ENCODE results near the gene TUFT1. TPM values are rescaled to one million over a fixed set of nuclear protein-coding genes. Genes with fewer than 3 reads are reported as not detected.

TUFT1 gene
- total RNA-seq, 1 experiment from 2014 or later, result 12.3 TPM

GRCh38 chr1:151504759-151505158 lies 35.4 kb upstream of the TUFT1 start:
- H3K27me3 ChIP-seq (ENCODE audit: insufficient read depth, low read length), result no peaks in the 10 kb centered on the region
- H3K9me3 ChIP-seq (ENCODE audit: control insufficient read depth in 1 of 2, insufficient read depth in 1 of 2, low read depth in 1 of 2, low read length in 2 of 2), result no peaks in the 10 kb centered on the region
- no peaks in the 10 kb centered on the region for H4K20me1 ChIP-seq (ENCODE audit: insufficient read depth)
- H3K9ac ChIP-seq (ENCODE audit: low read length), result no peak overlapping the region
- H2AFZ ChIP-seq (ENCODE audit: low read depth, low read length, poor library complexity, severe bottlenecking), result no peak overlapping the region
- ATAC-seq (no peak), DNase-seq (ENCODE audit: low read depth, low spot score) (no peak)
- ChIA-PET POLR2A (no interaction called here), CTCF (no interaction called here), RAD21 (ENCODE audit: low non-redundant PET in 1 of 2, low total read pairs in 2 of 2, uncharacterized antibody in 2 of 2, unreplicated experiment in 2 of 2) (no interaction called here)
- no TSS peak for BruUV-seq (replicated peaks)
- H3K4me2 ChIP-seq (ENCODE audit: low read length), result peak overlapping the region; percentile 18; the same call in 1 of the 2 replicates
- no peak for TF ChIP-seq EGR1 (IDR thresholded peaks at IDR 0.05; ENCODE audit: low read depth)
- no peak for TF ChIP-seq REST (IDR thresholded peaks at IDR 0.05; ENCODE audit: low read depth)
- TF ChIP-seq CTCF (IDR thresholded peaks at IDR 0.05 in 2 of 3, conservative IDR thresholded peaks at IDR 0.05 in 1 of 3; ENCODE audit: borderline replicate concordance in 1 of 3, insufficient read depth in 1 of 3, low read depth in 2 of 3, low read length in 2 of 3), result no peak
- no peak for TF ChIP-seq MAX (IDR thresholded peaks at IDR 0.05)
- no peak for TF ChIP-seq RAD21 (IDR thresholded peaks at IDR 0.05; ENCODE audit: low read depth)
- no peak for TF ChIP-seq ATF3 (IDR thresholded peaks at IDR 0.05)
- TF ChIP-seq ZFX (IDR thresholded peaks at IDR 0.05), result no peak
- TF ChIP-seq SP1 (IDR thresholded peaks at IDR 0.05; ENCODE audit: low read depth), result no peak
- no peak for TF ChIP-seq POLR2A (IDR thresholded peaks at IDR 0.05; ENCODE audit: borderline replicate concordance, extremely low read depth, insufficient read depth, insufficient read length)
- no peak for TF ChIP-seq SIN3A (IDR thresholded peaks at IDR 0.05; ENCODE audit: low read depth)
- TF ChIP-seq FOSL1 (IDR thresholded peaks at IDR 0.05; ENCODE audit: low read depth), result no peak
- no peak for TF ChIP-seq JUND (IDR thresholded peaks at IDR 0.05)
- TF ChIP-seq TCF7L2 (IDR thresholded peaks at IDR 0.05; ENCODE audit: borderline replicate concordance, extremely low read depth, insufficient read depth, insufficient read length), result no peak
- TF ChIP-seq EZH2phosphoT487 (IDR thresholded peaks at IDR 0.05; ENCODE audit: borderline replicate concordance), result no peak
- no peak for TF ChIP-seq ZNF274 (IDR thresholded peaks at IDR 0.05; ENCODE audit: low read depth, low read length)
- TF ChIP-seq CBX3 (IDR thresholded peaks at IDR 0.05; ENCODE audit: low read depth), result no peak
- TF ChIP-seq SRF (IDR thresholded peaks at IDR 0.05; ENCODE audit: low read depth), result no peak
- H3K9me2 ChIP-seq (ENCODE audit: insufficient read depth), result no peaks in the 10 kb centered on the region
- no peak overlapping the region for H3K4me3 ChIP-seq (replicated peaks in 1 of 2; ENCODE audit: low read depth in 1 of 2, low read length in 2 of 2)
- H3K79me2 ChIP-seq (ENCODE audit: insufficient read depth, low read length), result no peaks in the 10 kb centered on the region
- no peak overlapping the region for H3K27ac ChIP-seq (ENCODE audit: low read depth, low read length)
- peaks cover 19 to 46% of the 10 kb centered on the region in 2 experiments for H3K4me1 ChIP-seq (ENCODE audit: control insufficient read depth in 1 of 2, insufficient read depth in 2 of 2, low read length in 2 of 2)
- H3K36me3 ChIP-seq (ENCODE audit: control insufficient read depth in 1 of 2, insufficient read depth in 2 of 2, low read length in 2 of 2), result no peaks in the 10 kb centered on the region
- intact Hi-C loops (cut with micrococcal nuclease), result no loop called here
